Neural progenitor cell (in vitro differentiated cells): ENCODE data around the gene ZFAND3.

Source experiments
- EZH2 ChIP-seq: fragments of 200-600 bp; sonication (generic); IDR thresholded peaks from 2 replicates; pipeline ENCODE4 v1.6.1; 2017; ENCODE audit warnings: antibody characterized with exemption, mild to moderate bottlenecking, moderate library complexity
- TF ChIP-seq, protein P1 (sequence below): fragments of 200-600 bp; sonication (generic); IDR thresholded peaks from 2 replicates; pipeline ENCODE4 v1.5.1; 2017; ENCODE audit warnings: antibody characterized with exemption, mild to moderate bottlenecking

DNA sequence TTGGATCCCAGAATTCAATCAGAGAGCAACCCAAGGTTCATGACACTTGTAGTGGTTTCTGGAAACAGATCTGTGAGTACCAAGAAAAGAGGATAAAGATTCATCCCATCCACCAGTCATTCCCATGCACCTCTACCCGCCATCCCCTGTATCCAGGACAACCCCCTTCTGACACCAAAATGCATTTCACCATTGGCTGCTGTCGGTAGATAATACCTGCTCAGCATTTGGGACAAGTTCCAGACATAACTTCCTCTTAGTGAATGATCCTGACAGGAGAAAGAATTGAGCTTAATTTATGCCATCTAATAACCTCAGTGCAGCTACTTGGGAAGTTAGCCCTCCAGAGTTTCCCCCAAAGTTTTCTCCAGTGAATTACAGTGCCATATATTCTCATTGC, 329.1 kb downstream of the ZFAND3 start:
- TF ChIP-seq, protein P1, sequence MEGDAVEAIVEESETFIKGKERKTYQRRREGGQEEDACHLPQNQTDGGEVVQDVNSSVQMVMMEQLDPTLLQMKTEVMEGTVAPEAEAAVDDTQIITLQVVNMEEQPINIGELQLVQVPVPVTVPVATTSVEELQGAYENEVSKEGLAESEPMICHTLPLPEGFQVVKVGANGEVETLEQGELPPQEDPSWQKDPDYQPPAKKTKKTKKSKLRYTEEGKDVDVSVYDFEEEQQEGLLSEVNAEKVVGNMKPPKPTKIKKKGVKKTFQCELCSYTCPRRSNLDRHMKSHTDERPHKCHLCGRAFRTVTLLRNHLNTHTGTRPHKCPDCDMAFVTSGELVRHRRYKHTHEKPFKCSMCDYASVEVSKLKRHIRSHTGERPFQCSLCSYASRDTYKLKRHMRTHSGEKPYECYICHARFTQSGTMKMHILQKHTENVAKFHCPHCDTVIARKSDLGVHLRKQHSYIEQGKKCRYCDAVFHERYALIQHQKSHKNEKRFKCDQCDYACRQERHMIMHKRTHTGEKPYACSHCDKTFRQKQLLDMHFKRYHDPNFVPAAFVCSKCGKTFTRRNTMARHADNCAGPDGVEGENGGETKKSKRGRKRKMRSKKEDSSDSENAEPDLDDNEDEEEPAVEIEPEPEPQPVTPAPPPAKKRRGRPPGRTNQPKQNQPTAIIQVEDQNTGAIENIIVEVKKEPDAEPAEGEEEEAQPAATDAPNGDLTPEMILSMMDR, result no peak
- TF ChIP-seq EZH2, result no peak
